GM20431 (cell line): ENCODE measurements around the gene DGLUCY.
"Not testable (repeated sequence)": the region's sequence is repeated elsewhere in the genome, so short reads cannot be mapped to it uniquely, and the experiment has no call there.

Source experiments
- in situ Hi-C: fragments of 300-500 bp; cut with MseI, MboI; formaldehyde crosslinking; loops from one replicate; pipeline ENCODE4 v1.15.0; 2020; ENCODE audit warnings: low sequenced_read_pairs; ENCODE audit not compliant: unreplicated experiment

DGLUCY gene, protein sequence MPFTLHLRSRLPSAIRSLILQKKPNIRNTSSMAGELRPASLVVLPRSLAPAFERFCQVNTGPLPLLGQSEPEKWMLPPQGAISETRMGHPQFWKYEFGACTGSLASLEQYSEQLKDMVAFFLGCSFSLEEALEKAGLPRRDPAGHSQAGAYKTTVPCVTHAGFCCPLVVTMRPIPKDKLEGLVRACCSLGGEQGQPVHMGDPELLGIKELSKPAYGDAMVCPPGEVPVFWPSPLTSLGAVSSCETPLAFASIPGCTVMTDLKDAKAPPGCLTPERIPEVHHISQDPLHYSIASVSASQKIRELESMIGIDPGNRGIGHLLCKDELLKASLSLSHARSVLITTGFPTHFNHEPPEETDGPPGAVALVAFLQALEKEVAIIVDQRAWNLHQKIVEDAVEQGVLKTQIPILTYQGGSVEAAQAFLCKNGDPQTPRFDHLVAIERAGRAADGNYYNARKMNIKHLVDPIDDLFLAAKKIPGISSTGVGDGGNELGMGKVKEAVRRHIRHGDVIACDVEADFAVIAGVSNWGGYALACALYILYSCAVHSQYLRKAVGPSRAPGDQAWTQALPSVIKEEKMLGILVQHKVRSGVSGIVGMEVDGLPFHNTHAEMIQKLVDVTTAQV

DNA sequence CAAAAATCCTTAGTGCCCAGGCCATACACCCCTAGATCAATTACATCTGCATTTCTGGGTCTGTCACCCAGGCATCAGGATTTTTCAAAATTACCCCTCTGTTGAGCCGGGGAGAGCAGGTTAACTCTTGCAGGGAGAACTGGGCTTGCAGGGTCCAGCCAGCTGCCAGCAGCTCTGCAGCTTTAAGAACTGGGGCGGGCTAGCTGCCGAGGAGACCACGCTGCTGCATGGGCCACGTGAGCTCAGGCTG is at the start of gene DGLUCY:
Gene DGLUCY (plus strand): TSS at position 245 of the 250 bp plus-strand sequence. CDS start 46,222 bp downstream, outside the sequence.
- in situ Hi-C loops, result no loop called here

DNA sequence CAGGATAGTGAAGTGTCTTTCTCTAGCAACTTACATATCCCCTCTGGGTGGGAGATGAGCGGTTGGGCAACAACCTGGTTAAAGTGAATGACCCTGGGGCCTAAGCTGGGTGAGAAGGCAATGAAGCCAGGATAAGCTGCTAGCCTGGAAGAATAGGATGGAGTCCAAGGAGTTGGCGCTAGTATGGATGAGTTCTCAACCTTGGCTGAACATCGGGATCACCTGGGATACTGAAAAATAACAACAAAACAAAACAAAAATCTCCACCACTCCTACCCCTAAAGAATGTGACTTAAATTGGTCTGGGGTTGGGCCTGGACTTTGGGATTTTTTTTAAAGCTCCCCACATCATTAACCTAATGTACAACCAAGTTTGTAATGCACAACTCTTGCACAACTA is 48.6 kb upstream of the DGLUCY start:
- in situ Hi-C loops, result no loop called here

DNA sequence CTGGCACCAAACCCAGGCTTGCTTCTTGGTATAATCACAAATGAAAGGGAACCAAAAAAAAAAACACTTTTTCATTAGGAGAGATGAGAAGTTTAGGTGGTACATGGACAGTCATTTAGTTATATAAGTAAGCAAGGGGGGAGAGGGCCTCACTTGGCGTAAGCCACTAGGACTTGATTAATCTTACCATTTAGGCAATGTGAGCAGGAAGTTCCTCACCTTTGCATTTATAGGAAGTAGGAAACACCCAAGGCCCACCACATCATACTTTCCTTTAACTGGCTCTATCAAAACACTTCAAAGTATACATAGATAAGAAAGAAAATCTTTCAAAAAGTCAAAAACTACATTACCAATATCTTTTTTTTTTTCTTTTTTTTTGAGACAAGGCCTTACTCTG is 46.7 kb upstream of the DGLUCY start:
- in situ Hi-C loops, result no loop called here

DNA sequence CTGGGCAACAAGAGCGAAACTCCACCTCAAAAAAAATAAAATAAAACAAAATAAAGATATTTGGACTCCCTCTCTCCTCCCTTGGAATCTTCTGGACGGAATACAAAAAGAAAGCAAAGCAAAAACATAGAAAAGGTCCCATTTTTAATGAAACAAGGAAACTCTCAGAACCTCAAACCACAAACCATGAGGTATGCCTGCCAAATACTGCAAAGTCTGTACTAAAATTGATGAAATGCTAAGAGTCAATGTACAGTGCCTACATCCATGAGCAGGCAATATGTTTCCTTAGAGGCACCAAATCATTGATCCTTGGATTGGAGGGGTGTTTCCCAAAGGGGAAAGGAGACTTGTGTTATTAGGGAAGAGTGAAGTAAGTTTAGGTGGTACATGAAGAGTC is 45.2 kb upstream of the DGLUCY start:
- in situ Hi-C loops, result no loop called here

DNA sequence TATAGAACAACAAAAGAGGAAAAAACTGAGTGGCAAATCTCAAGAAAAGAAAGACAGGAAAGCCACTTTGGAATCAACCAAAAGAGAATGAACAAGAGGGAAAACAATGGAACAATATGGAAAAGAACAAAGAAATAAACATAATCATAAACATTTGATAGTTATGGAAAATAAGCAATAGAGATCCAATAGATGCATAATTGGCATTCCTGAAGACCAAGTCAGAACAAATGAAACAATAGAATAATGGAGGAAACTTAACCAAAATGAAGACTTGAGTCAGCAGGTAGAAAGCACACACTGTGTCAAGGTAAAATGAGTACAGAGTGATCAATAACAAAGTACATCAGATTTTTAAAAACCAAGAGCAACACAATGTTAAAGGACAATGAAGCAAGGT is 43.3 kb upstream of the DGLUCY start:
- in situ Hi-C loops, result no loop called here

DNA sequence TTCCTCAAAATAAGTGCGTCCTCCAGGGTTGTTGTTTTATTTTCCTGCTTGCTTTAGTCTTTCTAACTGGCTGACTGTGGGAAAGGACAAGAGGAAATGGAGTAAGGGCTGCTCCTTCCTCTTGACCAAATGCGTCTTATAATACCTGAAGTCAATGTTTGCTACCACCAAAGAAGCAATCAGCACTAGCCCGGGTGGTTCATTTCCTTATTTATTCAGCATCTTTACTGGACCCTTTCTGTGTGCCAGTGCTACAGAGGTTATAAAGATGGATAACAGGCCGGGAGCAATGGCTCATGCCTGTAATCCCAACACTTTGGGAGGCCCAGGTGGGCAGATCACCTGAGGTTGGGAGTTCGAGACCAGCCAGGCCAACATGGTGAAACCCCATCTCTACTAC is 38.3 kb upstream of the DGLUCY start:
- in situ Hi-C loops, result no loop called here

DNA sequence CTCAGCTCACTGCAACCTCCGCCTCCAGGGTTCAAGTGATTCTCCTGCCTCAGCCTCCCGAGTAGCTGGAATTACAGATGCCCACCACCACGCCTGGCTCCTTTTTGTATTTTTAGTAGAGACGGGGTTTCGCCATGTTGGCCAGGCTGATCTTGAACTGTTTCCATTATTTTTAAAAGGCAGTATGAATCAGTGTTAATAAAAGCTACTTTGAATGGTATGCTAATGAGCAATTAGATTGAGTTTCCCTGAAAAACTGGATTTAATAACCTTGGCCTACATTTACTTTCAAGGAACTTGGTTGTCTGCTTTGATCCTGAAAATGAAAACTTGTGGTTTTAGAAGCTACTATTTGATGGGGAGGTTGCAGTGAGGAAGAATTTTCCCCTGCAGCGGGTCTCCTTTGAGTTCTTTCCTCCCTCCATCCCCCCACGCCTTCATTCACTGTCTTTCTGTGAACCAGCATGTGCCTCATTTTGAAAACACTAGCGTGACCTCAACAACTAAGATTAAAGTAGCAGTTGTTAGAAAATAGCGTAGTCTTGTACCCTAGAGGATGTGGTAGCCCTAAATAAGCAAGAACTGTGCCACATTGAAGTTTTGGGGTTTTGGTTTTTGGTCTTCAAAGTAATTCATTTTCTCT is 35.7 kb upstream of the DGLUCY start:
- in situ Hi-C loops, result no loop called here

DNA sequence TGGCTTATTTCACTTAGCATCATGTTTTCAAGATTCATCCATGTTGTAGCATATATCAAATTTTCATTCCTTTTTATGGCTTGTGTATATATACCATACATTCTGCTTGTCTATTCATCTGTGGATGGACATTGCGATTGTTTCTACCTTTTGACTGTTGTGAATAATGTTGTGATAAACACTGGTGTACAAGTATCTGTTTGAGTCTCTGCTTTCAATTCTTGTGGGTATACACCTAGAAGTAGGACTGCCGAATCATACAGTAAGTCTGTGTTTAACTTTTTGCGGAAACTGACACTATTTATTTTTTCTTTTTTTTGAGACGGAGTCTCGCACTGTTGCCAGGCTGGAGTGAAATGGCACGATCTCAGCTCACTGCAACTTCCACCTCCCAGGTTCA is 33.8 kb upstream of the DGLUCY start:
- in situ Hi-C loops, result no loop called here

DNA sequence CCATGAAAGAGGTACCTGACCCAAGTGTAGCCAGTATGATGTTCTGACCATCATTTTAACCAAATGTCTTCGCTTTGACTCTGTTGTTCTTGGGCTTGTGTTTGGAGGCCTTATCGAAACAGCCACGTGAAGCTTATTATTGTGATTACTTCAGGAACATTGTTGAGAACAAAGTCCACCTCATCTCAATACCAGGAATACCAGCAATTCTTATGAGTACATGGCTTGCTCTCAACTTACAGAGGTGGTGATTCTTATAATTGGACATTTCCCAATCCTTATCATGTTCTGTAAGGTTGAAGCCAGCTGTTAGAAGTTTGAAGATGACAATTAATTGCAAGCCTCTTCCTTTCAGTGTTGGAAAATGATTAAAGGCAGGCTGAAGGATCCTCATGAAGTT is 31.6 kb upstream of the DGLUCY start:
- in situ Hi-C loops, result no loop called here

DNA sequence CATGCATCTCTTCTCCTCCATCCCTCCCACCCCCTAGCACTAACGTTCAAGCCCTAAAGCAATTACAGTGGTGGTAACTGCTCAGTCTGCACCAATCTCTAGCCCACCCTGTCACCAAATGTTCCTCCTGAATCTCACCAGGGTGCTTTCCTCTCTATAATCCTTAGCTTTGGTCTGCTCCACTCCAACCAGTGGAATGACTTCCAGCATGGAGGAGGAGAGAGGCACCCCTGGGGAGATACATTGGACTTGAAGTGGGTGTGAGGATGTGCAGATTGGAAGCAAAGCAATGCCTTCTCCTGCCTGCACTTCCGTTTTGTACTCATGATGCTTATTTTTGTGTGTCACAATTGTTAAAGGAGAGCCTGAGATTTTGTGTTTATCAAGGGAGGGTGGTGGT is 29.4 kb upstream of the DGLUCY start:
- in situ Hi-C loops, result no loop called here

DNA sequence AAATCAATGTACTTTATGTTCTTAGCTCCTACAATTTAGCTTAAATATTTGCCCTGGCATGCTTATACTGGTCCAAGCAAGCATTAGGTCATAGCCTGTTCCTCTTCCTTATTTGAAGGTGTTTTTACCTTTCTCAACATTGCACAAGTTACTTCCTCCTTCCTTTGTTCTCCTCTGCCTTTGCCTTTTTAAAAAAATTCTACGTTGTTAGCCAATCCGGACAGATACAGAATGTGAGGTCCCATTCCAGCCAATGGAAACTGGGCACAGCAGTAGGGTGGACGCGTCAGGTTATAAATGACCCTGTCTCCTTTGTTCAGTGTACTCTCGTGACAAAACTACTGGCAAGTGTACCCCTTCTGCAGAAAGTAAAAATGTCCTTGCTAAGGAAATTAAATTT is 26.4 kb upstream of the DGLUCY start:
- in situ Hi-C loops, result not testable (repeated sequence)

DNA sequence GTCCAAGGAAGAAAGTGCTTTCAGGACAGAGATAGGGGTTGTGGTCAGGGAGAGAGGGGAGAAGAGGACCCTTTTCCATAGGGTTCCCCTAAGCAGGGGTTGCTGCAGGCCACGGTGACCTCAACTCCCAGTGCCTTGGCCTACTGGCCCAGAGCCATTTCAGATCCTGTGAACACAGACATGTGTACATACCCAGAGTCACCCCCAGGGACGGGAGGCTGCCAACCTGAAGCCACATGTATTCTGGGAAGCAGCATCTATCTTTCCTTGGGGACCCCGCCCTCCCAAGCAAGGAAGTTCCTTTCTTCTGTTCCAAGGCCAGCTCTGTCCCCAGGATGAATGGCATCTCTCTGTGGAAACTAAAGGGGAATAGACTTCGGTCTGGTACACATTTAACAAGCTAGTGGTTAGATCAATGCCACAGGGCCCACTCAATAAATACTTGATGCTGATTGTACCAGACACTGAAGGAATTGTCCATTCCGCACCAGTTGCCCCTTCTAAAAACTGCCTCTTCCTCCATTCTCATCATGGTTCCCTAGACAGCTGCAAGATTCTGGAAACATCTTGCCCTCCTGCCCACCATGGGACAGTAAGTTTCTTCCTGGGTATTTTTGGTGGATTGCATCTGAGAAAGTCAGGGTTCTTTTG is 25.2 kb upstream of the DGLUCY start:
- in situ Hi-C loops, result no loop called here

DNA sequence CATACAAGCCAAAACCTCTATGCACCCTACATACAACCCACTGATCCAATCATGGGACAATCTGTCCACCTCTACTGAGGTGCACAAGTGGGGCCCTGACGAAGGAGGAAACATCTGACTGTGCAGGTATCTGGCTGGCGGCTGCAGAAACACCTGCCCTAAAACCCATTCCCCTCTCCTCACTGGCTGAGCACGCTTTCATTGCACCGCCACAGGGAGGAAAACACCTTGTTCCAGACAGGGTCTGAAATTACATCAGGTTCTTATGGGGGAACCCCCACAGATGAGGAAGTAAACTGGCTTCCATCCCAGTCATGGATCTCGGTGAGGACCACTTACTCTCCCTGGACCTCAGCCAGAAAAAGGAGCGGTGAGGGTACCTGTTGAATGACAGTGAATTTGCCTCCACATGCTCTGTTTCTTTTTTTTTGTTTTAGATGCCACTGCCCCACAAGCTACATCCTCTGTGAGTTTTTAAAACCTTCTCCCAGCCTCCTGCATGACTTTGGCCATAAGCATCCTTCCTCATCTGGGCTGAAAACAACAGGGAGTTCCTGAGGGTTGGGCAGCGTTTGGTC is 23.8 kb upstream of the DGLUCY start:
- in situ Hi-C loops, result no loop called here

DNA sequence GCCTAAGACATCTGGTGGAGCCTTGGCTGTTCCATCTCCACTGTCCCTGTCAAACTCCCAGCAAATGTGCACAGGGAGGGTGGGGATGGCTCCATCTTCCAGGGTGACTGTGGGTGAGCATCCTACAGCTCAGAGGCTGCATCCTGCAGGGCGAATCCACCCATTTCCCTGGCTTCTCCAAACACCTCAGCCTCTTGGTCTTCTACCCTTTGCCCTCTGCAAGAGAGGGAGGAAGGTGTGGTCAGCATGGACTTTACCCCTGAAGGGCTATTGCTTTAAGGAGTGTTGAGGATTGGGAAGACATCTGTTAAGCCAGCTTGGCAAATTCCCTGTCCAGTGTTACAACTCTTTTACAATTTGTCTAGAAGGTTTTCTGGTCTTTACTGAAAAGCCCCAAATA is 23.1 kb upstream of the DGLUCY start:
- in situ Hi-C loops, result no loop called here

DNA sequence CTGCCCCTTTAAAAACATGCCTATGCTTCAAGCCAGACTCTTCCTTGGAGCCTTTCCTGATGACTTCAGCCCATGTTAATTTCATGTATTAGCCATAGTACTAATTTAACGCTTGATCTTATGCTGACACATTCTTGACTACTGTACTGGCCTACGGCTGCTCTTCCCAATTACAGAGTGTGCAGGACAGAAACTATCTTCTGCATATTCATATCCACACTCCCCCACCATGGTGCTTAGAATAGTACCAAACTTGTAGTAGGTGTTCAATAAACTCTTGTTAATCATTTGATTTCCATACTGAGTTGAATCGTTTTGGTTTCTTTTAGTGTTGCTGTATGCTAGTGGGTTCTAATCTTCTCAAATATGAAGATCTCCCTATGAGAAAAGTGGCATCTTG is 21.8 kb upstream of the DGLUCY start:
- in situ Hi-C loops, result no loop called here

DNA sequence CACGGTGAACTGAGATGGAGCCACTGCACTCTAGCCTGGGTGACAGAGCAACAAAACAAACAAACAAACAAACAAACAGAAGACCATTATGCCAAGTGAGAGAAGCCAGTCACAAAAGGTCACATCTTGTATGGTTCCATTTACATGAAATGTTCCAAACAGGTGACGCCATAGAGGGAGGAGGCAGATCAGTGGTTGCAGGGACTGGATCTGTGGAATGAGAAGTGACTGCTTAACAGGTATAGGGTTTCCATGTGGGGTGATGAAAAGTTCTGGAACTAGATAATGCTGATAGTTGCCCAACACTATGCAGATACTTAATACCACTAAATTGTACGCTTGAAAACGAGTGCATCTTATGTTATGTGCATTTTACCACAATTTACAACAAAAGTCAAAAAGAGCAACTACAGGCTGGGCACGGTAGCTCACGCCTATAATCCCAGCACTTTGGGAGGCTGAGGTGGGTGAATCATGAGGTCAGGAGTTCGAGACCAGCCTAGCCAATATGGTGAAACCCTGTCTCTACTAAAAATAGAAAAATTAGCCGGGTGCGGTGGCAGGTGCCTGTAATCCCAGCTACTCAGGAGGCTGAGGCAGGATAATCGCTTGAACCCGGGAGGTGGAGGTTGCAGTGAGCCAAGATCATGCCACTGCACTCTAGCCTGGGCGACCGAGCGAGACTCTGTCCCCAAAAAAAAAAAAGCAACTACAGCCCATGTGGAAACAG is 20.0 kb upstream of the DGLUCY start:
- in situ Hi-C loops, result not testable (repeated sequence)

DNA sequence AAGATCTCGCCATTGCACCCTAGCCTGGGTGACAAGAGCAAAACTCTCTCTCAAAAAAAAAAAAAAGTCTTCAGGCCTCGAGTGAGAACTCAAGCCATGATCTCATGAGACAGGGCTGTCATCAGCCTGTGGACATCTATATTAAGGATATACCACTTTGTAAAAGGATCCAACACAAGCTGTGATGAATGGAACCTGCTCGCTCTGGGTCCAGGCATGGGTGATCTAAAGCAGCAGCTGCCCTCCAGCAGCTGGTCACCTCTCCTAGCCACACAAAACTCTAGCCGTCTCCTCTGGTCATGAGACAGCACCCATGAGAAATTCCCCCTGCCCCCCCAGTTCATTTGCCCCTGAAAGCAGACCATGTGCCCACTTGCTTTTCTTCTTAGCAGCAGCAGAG is 19.1 kb upstream of the DGLUCY start:
- in situ Hi-C loops, result no loop called here

DNA sequence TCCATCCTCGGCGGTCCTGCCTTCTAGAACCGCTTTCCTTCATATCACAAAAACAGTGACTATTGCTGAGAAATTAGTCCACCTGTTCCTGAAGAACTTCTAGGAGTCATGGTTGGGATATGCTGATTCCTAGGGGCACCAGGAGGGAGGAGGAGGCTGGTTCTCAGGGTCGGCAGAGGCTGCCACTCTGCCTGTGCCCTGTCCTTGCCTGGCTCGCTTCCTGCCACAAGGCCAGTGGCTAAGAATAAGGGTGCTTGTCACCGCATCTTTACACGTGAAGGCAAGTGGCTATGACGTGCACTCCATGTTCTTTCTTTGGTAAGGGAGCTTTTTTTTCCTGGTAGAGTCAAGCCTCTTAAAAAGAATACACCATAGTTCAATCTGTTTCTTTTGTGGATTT is 18.7 kb upstream of the DGLUCY start:
- in situ Hi-C loops, result no loop called here

DNA sequence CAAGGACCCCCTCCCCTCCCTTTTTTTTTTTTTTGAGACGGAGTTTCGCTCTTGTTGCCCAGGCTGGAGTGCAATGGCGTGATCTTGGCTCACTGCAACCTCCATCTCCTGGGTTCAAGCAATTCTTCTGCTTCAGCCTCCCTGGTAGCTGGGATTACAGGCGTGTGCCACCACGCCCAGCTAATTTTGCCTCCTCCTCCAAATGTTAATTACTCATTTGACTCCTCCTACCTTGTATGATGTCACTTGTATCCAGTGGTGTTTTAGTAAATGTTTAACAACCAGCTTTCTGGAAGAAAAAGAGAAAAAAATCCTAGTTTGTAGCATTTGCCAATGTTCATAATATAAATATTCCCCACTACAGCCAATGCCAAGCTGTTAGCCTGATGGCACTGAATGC is 16.2 kb upstream of the DGLUCY start:
- in situ Hi-C loops, result not testable (repeated sequence)

DNA sequence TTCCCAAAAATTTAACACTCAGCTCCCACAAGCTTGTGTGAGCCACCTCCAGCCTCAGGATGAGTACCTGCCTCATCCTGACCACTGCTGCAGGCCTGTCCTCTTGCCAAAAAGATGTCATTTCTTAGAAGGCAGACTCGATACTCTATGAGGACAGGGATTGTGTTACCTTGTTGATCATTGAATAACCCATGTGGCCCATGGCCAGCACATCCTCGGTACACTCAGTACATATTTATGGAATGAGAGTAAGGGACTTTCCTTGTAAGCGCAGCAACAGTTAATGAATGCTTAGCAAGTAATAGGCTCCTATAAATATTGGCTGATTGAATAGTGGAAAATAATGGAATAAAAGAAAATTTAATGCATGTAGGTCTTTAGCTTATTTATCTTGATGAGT is 15.3 kb upstream of the DGLUCY start:
- in situ Hi-C loops, result no loop called here
